Neural progenitor cell (in vitro differentiated cells): ENCODE results near the gene LACTBL1. TPM values are rescaled to one million over a fixed set of nuclear protein-coding genes. Genes with fewer than 3 reads are reported as not detected.
A peak's percentile ranks its signal among the peaks of the same experiment; 100 is the strongest.

Source experiments
- DNase-seq: peaks from one replicate; pipeline ENCODE4 v3.0.0-alpha.2; 2016; ENCODE audit warnings: low spot score
- H2AFZ ChIP-seq: fragments of 200-600 bp; sonication (generic); replicated peaks from 2 replicates; pipeline ENCODE4 v1.6.1; 2016; ENCODE audit warnings: antibody characterized with exemption
- H3F3A ChIP-seq: fragments of 200-600 bp; sonication (generic); 2 replicates; pipeline ENCODE4 v1.6.1; 2016; ENCODE audit warnings: antibody characterized with exemption, low read depth
- H3K27ac ChIP-seq: fragments of 200-600 bp; sonication (generic); 2 replicates; pipeline ENCODE4 v1.5.1; 2016; ENCODE audit warnings: mild to moderate bottlenecking
- H3K27me3 ChIP-seq: fragments of 200-600 bp; sonication (generic); 2 replicates; pipeline ENCODE4 v1.6.1; 2016; ENCODE audit warnings: mild to moderate bottlenecking, moderate library complexity
- H3K36me3 ChIP-seq: fragments of 200-600 bp; sonication (generic); 2 replicates; pipeline ENCODE4 v1.5.1; 2016
- H3K4me1 ChIP-seq: fragments of 200-600 bp; sonication (generic); 2 replicates; pipeline ENCODE4 v1.6.1; 2016; ENCODE audit warnings: mixed run types
- H3K4me2 ChIP-seq: fragments of 200-600 bp; sonication (generic); 2 replicates; pipeline ENCODE4 v1.6.1; 2016
- H3K4me3 ChIP-seq: fragments of 200-600 bp; sonication (generic); 2 replicates; pipeline ENCODE4 v1.5.1; 2016
- H3K79me2 ChIP-seq: fragments of 200-600 bp; sonication (generic); 2 replicates; pipeline ENCODE4 v1.6.1; 2016; ENCODE audit warnings: low read depth
- H3K9ac ChIP-seq: fragments of 200-600 bp; sonication (generic); 2 replicates; pipeline ENCODE4 v1.6.1; 2016
- H3K9me3 ChIP-seq: fragments of 200-600 bp; sonication (generic); 2 replicates; pipeline ENCODE4 v1.5.1; 2016; ENCODE audit warnings: low read depth
- H4K20me1 ChIP-seq: fragments of 200-600 bp; sonication (generic); 2 replicates; pipeline ENCODE4 v1.6.1; 2016; ENCODE audit warnings: low read depth
- H3K27ac Mint-ChIP-seq: 3 replicates; pipeline ENCODE4 v1.8.0; 2021; ENCODE audit warnings: mixed read lengths
- H3K27me3 Mint-ChIP-seq: 2 replicates; pipeline ENCODE4 v1.8.0; 2022; ENCODE audit warnings: low read depth, mild to moderate bottlenecking, inconsistent platforms, moderate library complexity, mixed read lengths; ENCODE audit not compliant: insufficient read depth
- H3K36me3 Mint-ChIP-seq: 3 replicates; pipeline ENCODE4 v1.8.0; 2021; ENCODE audit warnings: mixed read lengths
- H3K4me1 Mint-ChIP-seq: 3 replicates; pipeline ENCODE4 v1.8.0; 2021; ENCODE audit warnings: mixed read lengths
- H3K4me3 Mint-ChIP-seq: 3 replicates; pipeline ENCODE4 v1.8.0; 2021; ENCODE audit warnings: mild to moderate bottlenecking, moderate library complexity, mixed read lengths
- H3K9me3 Mint-ChIP-seq: 3 replicates; pipeline ENCODE4 v1.8.0; 2020; ENCODE audit warnings: mixed read lengths
- CTCF ChIP-seq: fragments of 200-600 bp; sonication (generic); IDR thresholded peaks from 2 replicates; pipeline ENCODE4 v1.5.1; 2017; ENCODE audit warnings: antibody characterized with exemption, mild to moderate bottlenecking
- EZH2 ChIP-seq: fragments of 200-600 bp; sonication (generic); IDR thresholded peaks from 2 replicates; pipeline ENCODE4 v1.6.1; 2017; ENCODE audit warnings: antibody characterized with exemption, mild to moderate bottlenecking, moderate library complexity
- EZH2phosphoT487 ChIP-seq: fragments of 200-600 bp; sonication (generic); IDR thresholded peaks from 2 replicates; pipeline ENCODE4 v1.6.1; 2017; ENCODE audit warnings: antibody characterized with exemption
- total RNA-seq: library from RNA; depleted of rRNA; stranded (reverse); fragments of >200 nt; gene quantifications from 2 replicates; pipeline ENCODE4 v1.2.3, GENCODE V29; 2015; ENCODE audit warnings: low replicate concordance

LACTBL1 gene
- total RNA-seq, 1 donor from 2014 or later, result not detected

- Histone ChIP-seq H3K27me3 (no peaks in the 10 kb centered on the region), H3K9me3 (no peaks in the 10 kb centered on the region), H3K4me2 (no peak overlapping the region), H3K27ac (no peak overlapping the region), H2AFZ (no peak overlapping the region), H3F3A (no peaks in the 10 kb centered on the region), H4K20me1 (no peaks in the 10 kb centered on the region), H3K4me1 (peaks cover 22% of the 10 kb centered on the region), H3K9ac (no peak overlapping the region), H3K4me3 (no peak overlapping the region), H3K36me3 (no peaks in the 10 kb centered on the region), H3K79me2 (no peaks in the 10 kb centered on the region)
- no peak for TF ChIP-seq CTCF
- TF ChIP-seq EZH2, result no peak
- no peak for TF ChIP-seq EZH2phosphoT487
- Mint-ChIP-seq H3K9me3 (peaks cover 3% of the 10 kb centered on the region), H3K4me3 (no peak overlapping the region), H3K27me3 (peaks cover 21% of the 10 kb centered on the region), H3K4me1 (peaks cover 37% of the 10 kb centered on the region), H3K36me3 (no peaks in the 10 kb centered on the region), H3K27ac (peak overlapping the region; percentile 25)
- DNase-seq, result no peak
Observed at GRCh38 chr1:22921452-22922126, 51.1 kb downstream of the LACTBL1 start.

- DNase-seq, result no peak
- no peak for TF ChIP-seq CTCF
- TF ChIP-seq EZH2phosphoT487, result no peak
- TF ChIP-seq EZH2, result no peak
- Mint-ChIP-seq H3K36me3 (no peaks in the 10 kb centered on the region), H3K27ac (peak overlapping the region; percentile 25), H3K27me3 (peaks cover 18% of the 10 kb centered on the region), H3K4me1 (peaks cover 39% of the 10 kb centered on the region), H3K9me3 (peaks cover 3% of the 10 kb centered on the region), H3K4me3 (no peak overlapping the region)
- H3K36me3 ChIP-seq, result no peaks in the 10 kb centered on the region
- H2AFZ ChIP-seq, result no peak overlapping the region
- no peak overlapping the region for H3K27ac ChIP-seq
- H3K4me2 ChIP-seq, result no peak overlapping the region
- H3F3A ChIP-seq, result no peaks in the 10 kb centered on the region
- no peaks in the 10 kb centered on the region for H3K79me2 ChIP-seq
- H3K27me3 ChIP-seq, result no peaks in the 10 kb centered on the region
- H3K9me3 ChIP-seq, result no peaks in the 10 kb centered on the region
- no peak overlapping the region for H3K4me3 ChIP-seq
- no peak overlapping the region for H3K9ac ChIP-seq
- peaks cover 28% of the 10 kb centered on the region for H3K4me1 ChIP-seq
- no peaks in the 10 kb centered on the region for H4K20me1 ChIP-seq
Observed at GRCh38 chr1:22920734-22921451, 51.8 kb downstream of the LACTBL1 start.

GRCh38 chr1:22920026-22920733, 52.5 kb downstream of the LACTBL1 start:
- no peaks in the 10 kb centered on the region for H3K79me2 ChIP-seq
- Mint-ChIP-seq H3K36me3 (no peaks in the 10 kb centered on the region), H3K4me3 (no peak overlapping the region), H3K4me1 (peaks cover 44% of the 10 kb centered on the region), H3K27ac (peak overlapping the region; percentile 42), H3K27me3 (peaks cover 18% of the 10 kb centered on the region), H3K9me3 (peaks cover 3% of the 10 kb centered on the region)
- no peak overlapping the region for H3K4me2 ChIP-seq
- no peaks in the 10 kb centered on the region for H3K9me3 ChIP-seq
- H3K4me1 ChIP-seq, result peaks cover 29% of the 10 kb centered on the region
- H3F3A ChIP-seq, result no peaks in the 10 kb centered on the region
- peaks cover 6% of the 10 kb centered on the region for H4K20me1 ChIP-seq
- no peak overlapping the region for H2AFZ ChIP-seq
- no peaks in the 10 kb centered on the region for H3K27me3 ChIP-seq
- no peak overlapping the region for H3K9ac ChIP-seq
- no peak overlapping the region for H3K4me3 ChIP-seq
- TF ChIP-seq EZH2 (no peak), CTCF (no peak), EZH2phosphoT487 (no peak)
- DNase-seq, result peak; percentile 26
- no peak overlapping the region for H3K27ac ChIP-seq
- H3K36me3 ChIP-seq, result no peaks in the 10 kb centered on the region
